AG04450 (cell line): Measurements from ENCODE around the gene NUDT2. TPM values are rescaled to one million over a fixed set of nuclear protein-coding genes. Genes with fewer than 3 reads are reported as not detected.
"Not testable (repeated sequence)": the region's sequence is repeated elsewhere in the genome, so short reads cannot be mapped to it uniquely, and the experiment has no call there.

Experiments used
- CTCF ChIA-PET: fragments of 300-600, 350-600 bp; formaldehyde crosslinking; extraction: SDS; loops from one replicate; lab custom pipeline; 2022; ENCODE audit warnings: antibody characterized with exemption, inconsistent platforms; lab: Charles Lee
- POLR2A ChIA-PET: fragments of 350-600 bp; formaldehyde crosslinking; extraction: SDS; loops from one replicate; lab custom pipeline; 2021; ENCODE audit warnings: antibody characterized with exemption, inconsistent platforms; lab: Yijun Ruan, JAX
- DNase-seq: peaks from one replicate; pipeline ENCODE4 v3.0.0-alpha.2; 2011; ENCODE audit warnings: low read depth, low spot score
- H3K27ac ChIP-seq: one replicate; pipeline ENCODE4 v1.5.1; 2012; ENCODE audit warnings: low read depth, low read length, control low read depth
- H3K27me3 ChIP-seq: one replicate; pipeline ENCODE4 v1.6.0; 2012; ENCODE audit warnings: low read length; ENCODE audit not compliant: control insufficient read depth, insufficient read depth
- H3K4me3 ChIP-seq: 2 replicates; pipeline ENCODE4 v1.5.1; 2011; ENCODE audit warnings: mild to moderate bottlenecking, low read depth, low read length, control low read depth
- H3K9me3 ChIP-seq: 2 replicates; pipeline ENCODE4 v1.5.1; 2012; ENCODE audit warnings: low read length; ENCODE audit not compliant: control insufficient read depth, insufficient read depth
- polyA plus RNA-seq: library from polyadenylated mRNA; depleted of rRNA; stranded (reverse); fragments of >200 nt; gene quantifications from 2 replicates; pipeline ENCODE4 v1.2.3, GENCODE V29; 2011
- TF ChIP-seq, protein P1 (sequence below): IDR thresholded peaks from 2 replicates; pipeline ENCODE4 v1.5.1; 2011; ENCODE audit warnings: low read depth, low read length, control low read depth, inconsistent platforms

NUDT2 gene
- polyA plus RNA-seq, 1 experiment = 44.8 TPM

DNA sequence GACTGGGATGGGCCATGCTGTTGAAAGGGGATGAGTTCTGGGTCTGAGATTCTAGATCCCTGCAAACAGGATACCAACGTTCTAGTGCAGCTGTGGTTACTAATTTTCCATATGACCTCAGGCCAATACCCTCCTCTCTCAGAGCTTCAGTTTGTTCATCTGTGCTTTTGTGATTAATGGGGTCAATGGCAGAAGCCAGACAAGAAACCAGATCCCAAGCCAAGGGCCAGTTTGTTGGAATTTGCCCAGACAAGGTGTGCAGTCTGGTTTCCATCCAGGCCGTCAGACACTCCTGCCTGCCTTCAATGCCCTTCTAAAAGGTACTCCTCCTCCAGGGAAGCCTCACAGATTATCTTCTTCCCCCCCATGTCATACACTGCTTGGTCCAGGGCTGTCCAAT is 35.9 kb downstream of the NUDT2 start:
- ChIA-PET POLR2A (no interaction called here), CTCF (interaction anchor here (0.9 kb wide), 1 partner anchor 14 kb away, joined by 3 read pairs; no protein-coding TSS in a partner anchor)
- Histone ChIP-seq H3K27me3 (peaks cover 11% of the 10 kb centered on the region), H3K27ac (no peak overlapping the region), H3K9me3 (no peaks in the 10 kb centered on the region; the same call in 1 of the 2 replicates), H3K4me3 (no peak overlapping the region)
- TF ChIP-seq, protein P1, sequence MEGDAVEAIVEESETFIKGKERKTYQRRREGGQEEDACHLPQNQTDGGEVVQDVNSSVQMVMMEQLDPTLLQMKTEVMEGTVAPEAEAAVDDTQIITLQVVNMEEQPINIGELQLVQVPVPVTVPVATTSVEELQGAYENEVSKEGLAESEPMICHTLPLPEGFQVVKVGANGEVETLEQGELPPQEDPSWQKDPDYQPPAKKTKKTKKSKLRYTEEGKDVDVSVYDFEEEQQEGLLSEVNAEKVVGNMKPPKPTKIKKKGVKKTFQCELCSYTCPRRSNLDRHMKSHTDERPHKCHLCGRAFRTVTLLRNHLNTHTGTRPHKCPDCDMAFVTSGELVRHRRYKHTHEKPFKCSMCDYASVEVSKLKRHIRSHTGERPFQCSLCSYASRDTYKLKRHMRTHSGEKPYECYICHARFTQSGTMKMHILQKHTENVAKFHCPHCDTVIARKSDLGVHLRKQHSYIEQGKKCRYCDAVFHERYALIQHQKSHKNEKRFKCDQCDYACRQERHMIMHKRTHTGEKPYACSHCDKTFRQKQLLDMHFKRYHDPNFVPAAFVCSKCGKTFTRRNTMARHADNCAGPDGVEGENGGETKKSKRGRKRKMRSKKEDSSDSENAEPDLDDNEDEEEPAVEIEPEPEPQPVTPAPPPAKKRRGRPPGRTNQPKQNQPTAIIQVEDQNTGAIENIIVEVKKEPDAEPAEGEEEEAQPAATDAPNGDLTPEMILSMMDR = no peak
- no peak for DNase-seq

DNA sequence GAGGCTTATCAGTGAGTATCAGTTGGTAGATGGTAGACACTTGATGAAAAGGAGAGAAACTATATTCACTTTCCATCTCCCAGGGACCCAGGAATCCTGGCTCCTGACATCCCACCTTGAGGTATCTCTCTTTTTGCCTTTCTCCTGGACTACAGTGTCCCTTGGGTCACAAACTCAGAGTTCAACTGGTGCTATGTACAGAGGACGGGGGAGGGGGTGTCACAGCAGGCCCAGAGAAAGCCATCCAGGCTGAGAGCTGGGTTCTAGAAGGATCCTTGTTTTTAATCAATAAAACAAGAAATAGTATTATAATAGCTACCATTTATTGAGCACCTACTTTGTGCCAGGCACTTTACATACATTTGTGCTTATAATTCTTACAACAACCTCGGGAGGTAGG is 37.0 kb downstream of the NUDT2 start:
- peaks cover 8% of the 10 kb centered on the region for H3K9me3 ChIP-seq

DNA sequence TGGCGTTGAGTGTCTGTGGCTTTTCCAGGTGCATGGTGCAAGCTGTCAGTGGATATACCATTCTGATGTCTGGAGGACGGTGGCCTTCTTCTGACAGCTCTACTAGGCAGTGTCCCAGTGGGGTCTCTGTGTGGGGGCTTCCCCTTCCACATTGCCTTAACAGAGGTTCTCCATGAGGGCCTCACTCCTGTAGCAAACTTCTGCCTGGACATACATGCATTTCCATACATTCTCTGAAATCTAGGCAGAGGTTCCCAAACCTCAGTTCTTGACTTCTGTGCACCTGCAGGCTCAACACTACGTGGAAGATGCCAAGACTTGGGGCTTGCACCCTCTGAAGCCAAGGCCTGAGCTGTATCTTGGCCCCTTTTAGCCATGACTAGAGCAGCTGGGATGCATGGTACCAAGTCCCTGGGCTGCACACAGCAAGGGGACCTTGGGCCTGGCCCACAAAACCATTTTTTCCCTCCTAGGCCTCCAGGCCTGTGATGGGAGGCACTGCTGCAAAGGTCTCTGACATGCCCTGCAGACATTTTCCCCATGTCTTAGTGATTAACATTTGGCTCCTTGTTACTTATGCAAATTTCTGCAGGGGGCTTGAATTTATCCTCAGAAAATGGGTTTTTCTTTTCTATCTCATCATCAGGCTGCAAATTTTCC is 38.5 kb downstream of the NUDT2 start:
- H3K4me3 ChIP-seq, H3K27ac ChIP-seq, POLR2A ChIA-PET, DNase-seq, CTCF ChIA-PET: not testable (repeated sequence)
- H3K9me3 ChIP-seq = peaks cover 22% of the 10 kb centered on the region
- H3K27me3 ChIP-seq = peaks cover 35% of the 10 kb centered on the region

More for the DNA sequence above, 37.0 kb downstream of the NUDT2 start:
- POLR2A ChIA-PET = no interaction called here
- Histone ChIP-seq H3K4me3 (no peak overlapping the region), H3K27ac (no peak overlapping the region), H3K27me3 (peaks cover 21% of the 10 kb centered on the region)
- CTCF ChIA-PET = no interaction called here
- DNase-seq = no peak
- TF ChIP-seq, protein P1 = no peak

DNA sequence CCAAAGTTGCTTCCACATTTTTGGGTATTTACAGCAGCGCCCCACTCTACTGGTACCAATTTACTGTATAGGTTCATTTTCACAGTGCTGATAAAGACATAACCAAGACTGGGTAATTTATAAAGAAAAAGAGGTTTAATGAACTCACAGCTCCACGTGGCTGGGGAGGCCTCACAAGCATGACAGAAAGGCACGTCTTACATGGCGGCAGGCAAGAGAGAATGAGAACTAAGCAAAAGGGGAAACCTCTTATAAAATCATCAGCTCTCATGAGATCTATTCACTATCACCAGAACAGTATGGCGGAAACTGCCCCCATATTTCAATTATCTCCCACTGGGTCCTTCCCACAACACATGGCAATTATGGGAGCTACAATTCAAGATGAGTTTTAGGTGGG is 39.4 kb downstream of the NUDT2 start:
- H3K27ac ChIP-seq, DNase-seq, POLR2A ChIA-PET, H3K4me3 ChIP-seq: not testable (repeated sequence)
- Histone ChIP-seq H3K27me3 (peaks cover 41% of the 10 kb centered on the region), H3K9me3 (peaks cover 22% of the 10 kb centered on the region)
- CTCF ChIA-PET = interaction anchor here (0.6 to 1.0 kb wide), 2 partner anchors 35 to 37 kb away, joined by 3 to 9 read pairs; no protein-coding TSS in a partner anchor

DNA sequence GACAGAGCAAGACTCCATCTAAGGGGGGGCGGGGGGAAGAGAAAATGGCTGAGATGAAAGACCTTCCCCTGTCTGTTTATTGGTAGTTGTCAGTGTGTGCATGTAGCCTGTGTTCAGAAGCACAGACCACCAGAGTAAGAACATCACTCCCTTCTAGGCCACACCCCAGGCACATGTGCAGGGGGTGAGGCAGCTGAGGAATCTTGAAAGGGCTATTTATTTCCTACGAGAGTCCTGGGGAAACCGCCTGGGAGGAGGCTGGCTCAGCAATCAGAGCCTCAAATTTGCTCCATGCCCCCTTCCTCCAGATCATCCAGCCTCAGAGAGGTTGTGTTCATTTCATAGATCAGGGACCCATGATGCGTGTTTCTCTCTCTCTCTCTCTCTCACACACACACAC is 40.3 kb downstream of the NUDT2 start:
- TF ChIP-seq, protein P1 = no peak
- Histone ChIP-seq H3K9me3 (peaks cover 22% of the 10 kb centered on the region), H3K4me3 (no peak overlapping the region), H3K27me3 (peaks cover 41% of the 10 kb centered on the region), H3K27ac (no peak overlapping the region)
- ChIA-PET CTCF (interaction anchor here (0.6 to 2.3 kb wide), 2 partner anchors 10 to 38 kb away, joined by 9 to 14 read pairs; no protein-coding TSS in a partner anchor), POLR2A (no interaction called here)
- DNase-seq = no peak

DNA sequence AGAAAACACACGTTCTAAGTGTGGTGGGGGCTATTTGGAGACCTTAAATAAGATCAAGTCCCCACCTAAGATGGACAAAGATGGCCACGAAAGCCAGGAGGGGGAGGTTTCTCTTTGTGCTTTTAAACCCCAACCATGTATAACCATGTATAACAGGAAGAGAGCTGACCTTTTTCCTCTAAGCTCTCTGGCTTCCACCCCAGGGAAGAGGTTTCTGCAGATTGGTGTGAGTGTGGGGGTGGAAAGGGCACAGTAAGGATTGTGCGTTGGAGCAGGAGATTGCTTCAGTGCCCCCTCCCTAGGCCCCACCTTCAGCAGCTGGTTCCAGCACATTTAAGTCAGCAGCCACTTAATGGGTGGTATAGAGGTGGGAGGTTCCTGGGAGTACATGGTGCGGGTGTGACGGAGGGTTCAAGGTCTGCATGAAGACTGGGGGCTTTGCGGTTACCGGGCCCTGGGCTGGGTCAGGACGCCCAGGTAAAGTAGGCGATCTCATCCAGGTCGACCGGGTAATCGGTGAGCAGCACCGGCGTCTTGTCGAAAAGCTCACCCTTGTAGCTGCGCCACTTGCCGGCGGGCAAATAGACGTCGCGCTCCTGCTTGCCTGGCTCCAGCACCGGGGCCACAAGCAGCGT is 41.1 kb downstream of the NUDT2 start:
- Histone ChIP-seq H3K27me3 (peaks cover 44% of the 10 kb centered on the region), H3K4me3 (peak overlapping the region; percentile 34; the same call in 1 of the 2 replicates), H3K27ac (no peak overlapping the region), H3K9me3 (peaks cover 22% of the 10 kb centered on the region)
- TF ChIP-seq, protein P1 = no peak
- POLR2A ChIA-PET = no interaction called here
- no peak for DNase-seq
- CTCF ChIA-PET = interaction anchor here (1.0 to 2.3 kb wide), 3 partner anchors 9 to 118 kb away, joined by 3 to 14 read pairs (median 3); no protein-coding TSS in a partner anchor
